HL-60 (cell line): ENCODE measurements around the gene CD22.

Source experiments
- CTCF ChIP-seq: IDR thresholded peaks from one replicate; pipeline ENCODE4 v1.5.1; 2011; ENCODE audit warnings: low read length, control low read depth, inconsistent platforms; ENCODE audit not compliant: insufficient read depth
- GABPA ChIP-seq: IDR thresholded peaks from 2 replicates; pipeline ENCODE4 v1.6.1; 2012; ENCODE audit warnings: low read depth
- POLR2AphosphoS5 ChIP-seq: IDR thresholded peaks from 2 replicates; pipeline ENCODE4 v1.6.1; 2012; ENCODE audit warnings: low read depth
- REST ChIP-seq: IDR thresholded peaks from 2 replicates; pipeline ENCODE4 v1.6.1; 2012; ENCODE audit warnings: low read depth; ENCODE audit not compliant: insufficient replicate concordance

- no peak for TF ChIP-seq REST
- TF ChIP-seq CTCF: no peak
- TF ChIP-seq POLR2AphosphoS5: no peak
- TF ChIP-seq GABPA: no peak
These were observed 23.8 kb upstream of the CD22 start for GRCh38 chr19:35305181-35305580.
